Smooth muscle cell (in vitro differentiated cells): ENCODE data around the gene LBR. TPM values are rescaled to one million over a fixed set of nuclear protein-coding genes. Genes with fewer than 3 reads are reported as not detected.

Experiments
- DNase-seq: peaks from one replicate; lab custom pipeline; 2025; ENCODE audit not compliant: unreplicated experiment; lab: John Stamatoyannopoulos, UW
- H2AFZ ChIP-seq: fragments of 200-600 bp; sonication (generic); 2 replicates; pipeline ENCODE4 v1.6.0; 2016; ENCODE audit warnings: antibody characterized with exemption, low read depth, mild to moderate bottlenecking
- H3F3A ChIP-seq: fragments of 200-600 bp; sonication (generic); 2 replicates; pipeline ENCODE4 v1.6.0; 2017; ENCODE audit warnings: antibody characterized with exemption, low read depth
- H3K27ac ChIP-seq: fragments of 200-600 bp; sonication (generic); 2 replicates; pipeline ENCODE4 v1.5.1; 2016; ENCODE audit warnings: low read depth, mild to moderate bottlenecking
- H3K27me3 ChIP-seq: fragments of 200-600 bp; sonication (generic); 2 replicates; pipeline ENCODE4 v1.6.1; 2016; ENCODE audit warnings: low read depth, mild to moderate bottlenecking
- H3K36me3 ChIP-seq: fragments of 200-600 bp; sonication (generic); 2 replicates; pipeline ENCODE4 v1.5.1; 2016; ENCODE audit warnings: low read depth
- H3K4me1 ChIP-seq: fragments of 200-600 bp; sonication (generic); 2 replicates; pipeline ENCODE4 v1.5.1; 2016; ENCODE audit warnings: low read depth
- H3K4me2 ChIP-seq: fragments of 200-600 bp; sonication (generic); 2 replicates; pipeline ENCODE4 v1.6.0; 2016; ENCODE audit warnings: mild to moderate bottlenecking
- H3K4me3 ChIP-seq: fragments of 200-600 bp; sonication (generic); 2 replicates; pipeline ENCODE4 v1.5.1; 2016; ENCODE audit warnings: mild to moderate bottlenecking
- H3K79me2 ChIP-seq: fragments of 200-600 bp; sonication (generic); 2 replicates; pipeline ENCODE4 v1.6.0; 2016; ENCODE audit warnings: low read depth, mild to moderate bottlenecking
- H3K9ac ChIP-seq: fragments of 200-600 bp; sonication (generic); 2 replicates; pipeline ENCODE4 v1.6.0; 2016; ENCODE audit warnings: low read depth
- H3K9me3 ChIP-seq: fragments of 200-600 bp; sonication (generic); replicated peaks from 2 replicates; pipeline ENCODE4 v1.5.1; 2016; ENCODE audit warnings: low read depth
- H4K20me1 ChIP-seq: fragments of 200-600 bp; sonication (generic); 2 replicates; pipeline ENCODE4 v1.6.0; 2016; ENCODE audit warnings: low read depth
- CTCF ChIP-seq: fragments of 200-600 bp; sonication (generic); IDR thresholded peaks from 2 replicates; pipeline ENCODE4 v1.5.1; 2017; ENCODE audit warnings: borderline replicate concordance, mild to moderate bottlenecking, antibody characterized with exemption; ENCODE audit not compliant: insufficient read depth, poor library complexity, severe bottlenecking
- WGBS: methylation state at CpG from one replicate; pipeline ENCODE4 v1.1.7; 2016; ENCODE audit warnings: low lambda C conversion rate; 5-methylcytosine and 5-hydroxymethylcytosine counted together
- polyA plus RNA-seq: library from polyadenylated mRNA; unstranded; fragments of >200 nt; fragmentation: Nextera tagmentation; extraction: Ambion mirVana; gene quantifications from 2 replicates; pipeline ENCODE4 v1.2.1, GENCODE V29; 2016
- total RNA-seq: library from RNA; depleted of rRNA; stranded (reverse); fragments of >200 nt; gene quantifications from 2 replicates; pipeline ENCODE4 v1.2.3, GENCODE V29; 2014

The LBR gene
- total and polyA plus RNA-seq, 2 experiments from 2014 or later, result 24.8 to 33.4 TPM

DNA sequence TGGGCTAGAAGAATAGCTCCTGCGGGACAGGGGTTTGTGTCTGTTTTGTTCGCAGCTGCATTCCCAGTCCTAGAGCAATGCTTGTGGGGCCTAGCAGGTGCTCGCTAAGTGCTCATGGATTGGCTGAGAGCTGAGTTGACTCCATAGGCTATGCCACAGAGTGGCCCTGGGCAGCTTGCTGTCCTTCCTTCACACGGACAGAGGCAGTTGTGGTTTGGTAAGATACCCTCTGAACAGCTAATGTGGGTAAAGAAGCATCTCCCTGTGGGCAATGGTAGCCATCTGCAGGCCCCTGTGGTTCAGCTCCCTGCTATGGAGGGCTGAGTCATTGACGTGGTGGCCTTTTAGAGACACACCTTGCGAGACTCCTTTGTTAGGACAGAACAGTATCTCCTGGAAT, 23.5 kb upstream of the LBR start:
- no peak for TF ChIP-seq CTCF
- peaks cover 6% of the 10 kb centered on the region for H3K4me1 ChIP-seq
- WGBS, result 64% methylated on average over 6 of the region's 6 CpGs

DNA sequence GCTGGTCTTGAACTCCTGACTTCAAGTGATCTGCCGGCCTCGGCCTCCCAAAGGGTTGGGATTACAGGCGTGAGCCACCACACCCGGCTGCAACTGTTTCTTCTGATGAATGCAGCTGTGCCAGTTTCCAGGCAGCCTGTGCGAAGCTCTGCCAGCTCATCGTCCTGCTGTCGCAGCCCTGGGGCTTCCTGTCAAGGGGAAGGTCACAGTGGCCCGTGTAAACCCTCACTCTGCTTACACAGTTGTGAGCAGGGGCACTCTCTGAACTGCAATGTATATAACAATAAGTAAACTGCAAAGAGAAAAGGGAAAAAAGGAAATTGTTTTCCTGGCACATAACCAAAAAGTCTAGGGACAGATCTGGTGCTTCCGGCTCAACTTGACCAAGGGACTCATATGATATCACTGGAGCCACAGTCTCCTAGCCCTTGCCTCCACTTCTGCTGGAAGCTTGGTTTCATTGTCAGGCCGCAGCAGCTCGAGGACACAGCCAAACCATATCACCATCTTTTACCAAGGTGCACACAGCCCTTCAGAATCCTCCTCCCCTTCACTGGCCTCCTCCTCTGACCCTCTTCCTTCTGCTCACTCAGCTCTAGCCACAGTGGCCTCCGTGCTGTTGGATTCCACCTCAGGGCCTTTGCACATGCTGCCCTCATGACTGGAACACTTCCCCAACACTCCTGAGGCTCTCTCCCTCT, 22.8 kb upstream of the LBR start:
- no peak for TF ChIP-seq CTCF
- 91% methylated on average over 12 of the region's 12 CpGs for WGBS
- H3K9ac ChIP-seq, result no peak overlapping the region
- H3K36me3 ChIP-seq, result no peaks in the 10 kb centered on the region
- H3K9me3 ChIP-seq, result no peaks in the 10 kb centered on the region
- peaks cover 11% of the 10 kb centered on the region for H3F3A ChIP-seq
- no peaks in the 10 kb centered on the region for H4K20me1 ChIP-seq
- no peaks in the 10 kb centered on the region for H3K27me3 ChIP-seq
- no peak overlapping the region for H3K4me3 ChIP-seq
- H3K4me2 ChIP-seq, result no peak overlapping the region
- H3K79me2 ChIP-seq, result no peaks in the 10 kb centered on the region
- no peak overlapping the region for H3K27ac ChIP-seq
- H2AFZ ChIP-seq, result no peak overlapping the region
- no peak for DNase-seq
- H3K4me1 ChIP-seq, result peaks cover 6% of the 10 kb centered on the region

More for the DNA sequence above, 23.5 kb upstream of the LBR start:
- Histone ChIP-seq H3K79me2 (no peaks in the 10 kb centered on the region), H3K4me3 (no peak overlapping the region), H4K20me1 (no peaks in the 10 kb centered on the region), H3K9ac (no peak overlapping the region), H3K27ac (no peak overlapping the region), H3K27me3 (no peaks in the 10 kb centered on the region), H2AFZ (no peak overlapping the region), H3K9me3 (no peaks in the 10 kb centered on the region), H3F3A (peaks cover 11% of the 10 kb centered on the region), H3K4me2 (no peak overlapping the region), H3K36me3 (no peaks in the 10 kb centered on the region)
- DNase-seq, result no peak

DNA sequence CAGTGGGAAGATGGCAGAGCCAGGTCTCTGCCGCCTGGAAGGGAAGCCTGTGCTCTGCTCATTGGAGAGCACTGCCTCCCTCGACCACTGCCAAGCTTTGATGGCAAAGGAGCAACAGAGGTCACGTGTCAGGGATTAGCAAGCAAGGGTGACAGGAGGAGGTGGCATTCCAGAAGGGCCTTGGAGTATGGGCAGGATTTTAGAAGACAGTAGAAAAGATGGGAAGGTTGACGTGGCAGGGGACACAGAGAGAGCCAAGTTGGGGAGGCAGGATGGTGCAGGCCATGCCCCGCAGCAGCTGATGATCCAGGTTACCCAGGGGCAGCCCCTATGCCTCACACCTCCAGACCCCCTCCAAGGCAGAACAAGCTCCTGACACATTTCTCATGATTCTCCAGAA, 21.9 kb upstream of the LBR start:
- 97% methylated on average over 5 of the region's 5 CpGs for WGBS
- Histone ChIP-seq H2AFZ (no peak overlapping the region), H3F3A (peaks cover 11% of the 10 kb centered on the region), H3K36me3 (no peaks in the 10 kb centered on the region), H3K4me1 (peaks cover 6% of the 10 kb centered on the region), H3K79me2 (no peaks in the 10 kb centered on the region), H3K27ac (no peak overlapping the region), H3K9me3 (no peaks in the 10 kb centered on the region), H3K9ac (no peak overlapping the region), H3K4me3 (no peak overlapping the region), H3K4me2 (no peak overlapping the region), H4K20me1 (no peaks in the 10 kb centered on the region), H3K27me3 (no peaks in the 10 kb centered on the region)
- no peak for DNase-seq
- TF ChIP-seq CTCF, result no peak

DNA sequence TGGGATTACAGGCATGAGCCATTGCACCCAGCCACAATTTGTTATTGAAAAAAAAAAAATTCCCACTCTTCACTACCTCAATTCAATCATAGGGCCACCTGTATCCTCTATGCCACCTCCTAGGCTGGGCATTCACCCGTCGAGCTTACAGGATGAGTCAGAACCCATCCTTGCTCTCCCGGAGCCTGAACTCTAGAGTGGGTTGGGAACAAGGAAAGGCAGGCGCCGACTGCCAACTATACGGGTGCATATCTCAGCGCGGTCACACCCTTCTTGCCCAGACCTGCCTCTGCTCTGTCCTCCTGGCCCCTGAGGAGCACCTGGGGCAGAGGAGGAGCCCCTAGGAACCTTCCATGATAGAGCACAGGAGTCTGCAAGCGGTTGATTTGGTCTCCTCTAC, 21.4 kb upstream of the LBR start:
- no peaks in the 10 kb centered on the region for H4K20me1 ChIP-seq
- no peak for TF ChIP-seq CTCF
- no peak overlapping the region for H3K27ac ChIP-seq
- H3K9me3 ChIP-seq, result no peaks in the 10 kb centered on the region
- WGBS, result 59% methylated on average over 9 of the region's 9 CpGs
- H2AFZ ChIP-seq, result no peak overlapping the region
- H3K4me1 ChIP-seq, result peaks cover 2% of the 10 kb centered on the region
- H3F3A ChIP-seq, result peaks cover 8% of the 10 kb centered on the region
- H3K79me2 ChIP-seq, result no peaks in the 10 kb centered on the region
- no peaks in the 10 kb centered on the region for H3K36me3 ChIP-seq
- H3K9ac ChIP-seq, result no peak overlapping the region
- DNase-seq, result no peak
- no peak overlapping the region for H3K4me2 ChIP-seq
- H3K27me3 ChIP-seq, result no peaks in the 10 kb centered on the region
- no peak overlapping the region for H3K4me3 ChIP-seq
